ENCODE measurements around the gene TMUB1. TPM values are rescaled to one million over a fixed set of nuclear protein-coding genes. Genes with fewer than 3 reads are reported as not detected.

Gene TMUB1
- total RNA-seq, 1 experiment from 2014 or later, result 45.4 TPM

- no peak overlapping the region for H3K18ac ChIP-seq (ENCODE audit: insufficient read length, low read depth, low read length)
- H3K4me2 ChIP-seq (ENCODE audit: insufficient read depth, insufficient read length, low read length), result no peak overlapping the region
- H3K27me3 Mint-ChIP-seq (ENCODE audit: low read depth), result peaks cover 2% of the 10 kb centered on the region; the same call in 1 of the 2 replicates
- H3K14ac ChIP-seq (ENCODE audit: insufficient read depth, low read length), result no peak overlapping the region
- H3K27ac ChIP-seq (ENCODE audit: insufficient read length, low read depth, low read length), result no peak overlapping the region
- H3K4me1 ChIP-seq (ENCODE audit: insufficient read depth, low read length), result no peaks in the 10 kb centered on the region
- H3K9ac ChIP-seq (ENCODE audit: extremely low read depth, insufficient read length, low read length), result no peak overlapping the region
- H2BK12ac ChIP-seq (ENCODE audit: insufficient read length, low read depth, low read length), result no peak overlapping the region
- WGBS (ENCODE audit: extremely low coverage, insufficient read length, low lambda C conversion rate), result no CpG with 5 or more reads among the region's 21 CpGs
- no peaks in the 10 kb centered on the region for H3K23me2 ChIP-seq (ENCODE audit: insufficient read length, low read depth, low read length, poor library complexity, severe bottlenecking)
- no peak overlapping the region for H2AK5ac ChIP-seq (ENCODE audit: insufficient read length, low read length)
- no peak overlapping the region for H3K4me3 Mint-ChIP-seq
- no peak overlapping the region for H4K5ac ChIP-seq (ENCODE audit: insufficient read length, low read depth, low read length)
- no peak overlapping the region; a peak in 1 of 7 replicates for H3K27ac Mint-ChIP-seq
- no peaks in the 10 kb centered on the region for H3K27me3 ChIP-seq (ENCODE audit: insufficient read depth, low read length)
- no peak overlapping the region for H4K91ac ChIP-seq (ENCODE audit: insufficient read length, low read depth, low read length)
- no peaks in the 10 kb centered on the region for H3K79me2 ChIP-seq (ENCODE audit: insufficient read depth, low read length)
- H2BK120ac ChIP-seq (ENCODE audit: low read depth, low read length, poor library complexity, severe bottlenecking), result no peak overlapping the region
- H3K4me1 Mint-ChIP-seq, result peaks cover 2% of the 10 kb centered on the region in 2 experiments; a peak in 1 of 4 replicates
- no peak overlapping the region for H2AFZ ChIP-seq (ENCODE audit: low read length)
- H3T11ph ChIP-seq (ENCODE audit: low read length), result no peak overlapping the region
- H3K9me3 Mint-ChIP-seq, result no peaks in the 10 kb centered on the region
- H3K36me3 Mint-ChIP-seq (ENCODE audit: insufficient read depth in 1 of 3, low read depth in 3 of 3), result peaks cover 0 to 8% (median 4%) of the 10 kb centered on the region in 3 experiments; a peak in 4 of 7 replicates
- TF ChIP-seq CTCF (conservative IDR thresholded peaks at IDR 0.05), result no peak
- no peak for DNase-seq
- no peak overlapping the region for H2BK20ac ChIP-seq (ENCODE audit: low read depth, low read length, poor library complexity, severe bottlenecking)
- no peak overlapping the region for H3K56ac ChIP-seq (ENCODE audit: insufficient read length, low read depth, low read length)
- H2BK5ac ChIP-seq (ENCODE audit: insufficient read length, low read length), result no peak overlapping the region
- no peaks in the 10 kb centered on the region for H4K20me1 ChIP-seq (ENCODE audit: control insufficient read depth, insufficient read depth, insufficient read length)
- H3K23ac ChIP-seq (ENCODE audit: insufficient read length, low read depth, low read length), result no peak overlapping the region
- no peak overlapping the region for H2BK15ac ChIP-seq (ENCODE audit: low read depth, low read length)
- no peak overlapping the region for H3K4ac ChIP-seq (ENCODE audit: low read depth, low read length)
- no peaks in the 10 kb centered on the region for H3K79me1 ChIP-seq (ENCODE audit: insufficient read depth, low read depth, low read length, poor library complexity, severe bottlenecking)
- H4K8ac ChIP-seq (replicated peaks; ENCODE audit: insufficient read length, low read depth, low read length), result no peak overlapping the region
- no peaks in the 10 kb centered on the region for H3K9me3 ChIP-seq (ENCODE audit: control insufficient read depth, low read depth, low read length)
Observed at GRCh38 chr7:151035026-151035717, 48.1 kb downstream of the TMUB1 start.

Measured in H9 (cell line).